WERI-Rb-1 (cell line): ENCODE data around the gene CD247.

ENCODE experiments used
- DNase-seq: peaks from one replicate; pipeline ENCODE4 v3.0.0-alpha.2; 2020
- H3K27ac ChIP-seq: fragments of 250-450 bp; sonication (Bioruptor Pico); 2 replicates; pipeline ENCODE4 v1.5.1; 2020; ENCODE audit warnings: mild to moderate bottlenecking, moderate library complexity
- H3K27me3 ChIP-seq: fragments of 250-450 bp; sonication (Bioruptor Pico); 2 replicates; pipeline ENCODE4 v1.5.1; 2021; ENCODE audit warnings: mild to moderate bottlenecking, low read depth, moderate library complexity; ENCODE audit not compliant: insufficient read depth, severe bottlenecking
- H3K36me3 ChIP-seq: fragments of 250-450 bp; sonication (Bioruptor Pico); 2 replicates; pipeline ENCODE4 v1.5.1; 2020; ENCODE audit warnings: mild to moderate bottlenecking, moderate library complexity
- H3K4me3 ChIP-seq: 2 replicates; pipeline ENCODE4 v1.5.1; 2011; ENCODE audit warnings: low read depth, mild to moderate bottlenecking, control low read depth, low read length
- H3K9me3 ChIP-seq: fragments of 250-450 bp; sonication (Bioruptor Pico); 2 replicates; pipeline ENCODE4 v1.5.1; 2021; ENCODE audit warnings: mild to moderate bottlenecking, moderate library complexity; ENCODE audit not compliant: severe bottlenecking
- CTCF ChIP-seq: IDR thresholded peaks from 2 replicates; pipeline ENCODE4 v1.5.1; 2011; ENCODE audit warnings: low read depth, mild to moderate bottlenecking, control low read depth, inconsistent platforms, low read length

CD247 gene

DNA sequence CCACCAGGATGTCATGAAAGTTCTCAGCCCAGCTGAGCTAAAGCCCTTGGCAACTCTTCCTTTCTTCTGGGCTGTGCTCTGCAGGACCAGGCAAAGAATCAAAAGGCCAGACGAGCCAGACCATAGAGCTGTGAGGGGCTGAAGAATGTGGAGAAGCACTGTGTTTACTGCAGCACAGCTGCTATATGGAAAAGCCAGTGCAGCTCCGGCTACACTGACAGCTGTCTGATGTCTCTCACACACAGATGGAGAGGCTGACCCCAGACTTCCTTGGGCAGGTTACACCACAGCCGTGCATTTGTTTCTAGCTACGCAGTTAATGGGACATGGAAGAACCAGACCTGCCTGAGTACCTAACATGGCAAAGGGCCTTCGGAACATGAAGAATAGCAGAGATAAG is 40.3 kb downstream of the CD247 start:
- DNase-seq: no peak
- Histone ChIP-seq H3K9me3 (no peaks in the 10 kb centered on the region), H3K27ac (no peak overlapping the region), H3K4me3 (no peak overlapping the region), H3K27me3 (no peaks in the 10 kb centered on the region), H3K36me3 (no peaks in the 10 kb centered on the region)
- no peak for TF ChIP-seq CTCF

GRCh38 chr1:167476061-167476460 is 42.3 kb downstream of the CD247 start:
- Histone ChIP-seq H3K36me3 (no peaks in the 10 kb centered on the region), H3K27me3 (no peaks in the 10 kb centered on the region), H3K9me3 (no peaks in the 10 kb centered on the region), H3K4me3 (no peak overlapping the region), H3K27ac (no peak overlapping the region)
- no peak for DNase-seq
- no peak for TF ChIP-seq CTCF

GRCh38 chr1:167474191-167474641 is 44.1 kb downstream of the CD247 start:
- no peaks in the 10 kb centered on the region for H3K9me3 ChIP-seq
- no peak overlapping the region for H3K4me3 ChIP-seq
- TF ChIP-seq CTCF: no peak
- no peak overlapping the region for H3K27ac ChIP-seq
- DNase-seq: peak; percentile 24
- H3K27me3 ChIP-seq: no peaks in the 10 kb centered on the region
- no peaks in the 10 kb centered on the region for H3K36me3 ChIP-seq

DNA sequence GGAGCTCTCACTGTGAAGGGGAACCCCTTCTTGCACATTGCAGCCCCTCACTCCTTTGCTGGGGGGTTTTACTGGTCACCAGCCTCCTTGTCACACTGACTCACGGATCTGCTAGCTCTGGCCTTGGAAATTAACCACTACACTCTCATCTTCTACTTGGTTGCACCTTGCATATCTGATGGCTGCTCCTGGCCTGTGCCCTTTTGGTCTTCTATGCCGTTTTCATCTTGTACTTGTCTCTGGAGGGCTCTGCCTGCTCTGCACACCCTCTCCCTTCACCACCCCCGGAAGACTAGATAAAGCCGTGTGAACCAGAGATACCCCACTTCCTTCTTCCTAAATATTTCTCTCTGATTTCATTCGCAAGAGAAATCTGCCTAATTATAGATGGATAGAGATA is 44.6 kb downstream of the CD247 start:
- no peak for TF ChIP-seq CTCF
- no peak overlapping the region for H3K4me3 ChIP-seq
- DNase-seq: no peak

GRCh38 chr1:167472752-167473521 is 45.4 kb downstream of the CD247 start:
- Histone ChIP-seq H3K27ac (no peak overlapping the region), H3K27me3 (no peaks in the 10 kb centered on the region), H3K36me3 (no peaks in the 10 kb centered on the region), H3K9me3 (no peaks in the 10 kb centered on the region), H3K4me3 (no peak overlapping the region)
- no peak for TF ChIP-seq CTCF
- no peak for DNase-seq

More for the DNA sequence above, 44.6 kb downstream of the CD247 start:
- no peak overlapping the region for H3K27ac ChIP-seq
- no peaks in the 10 kb centered on the region for H3K9me3 ChIP-seq
- no peaks in the 10 kb centered on the region for H3K27me3 ChIP-seq
- no peaks in the 10 kb centered on the region for H3K36me3 ChIP-seq

DNA sequence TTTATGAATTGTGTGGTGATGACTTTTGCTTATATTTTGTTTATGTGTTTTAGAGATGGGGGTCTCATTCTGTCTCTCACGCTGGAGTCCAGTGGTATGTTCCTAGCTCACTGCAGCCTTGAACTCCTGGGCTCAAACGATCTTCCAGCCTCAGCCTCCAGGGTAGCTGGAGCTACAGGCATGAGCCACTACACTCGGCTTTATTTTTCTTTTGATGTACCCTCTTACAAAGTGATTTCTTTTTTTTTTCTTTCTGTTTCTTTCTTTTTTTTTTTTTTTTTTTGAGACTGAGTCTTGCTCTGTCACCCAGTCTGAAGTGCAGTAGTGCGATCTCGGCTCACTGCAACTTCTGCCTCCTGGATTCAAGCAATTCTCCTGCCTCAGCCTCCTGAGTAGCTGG is 46.8 kb downstream of the CD247 start:
- Histone ChIP-seq H3K4me3 (no peak overlapping the region), H3K27me3 (no peaks in the 10 kb centered on the region), H3K27ac (no peak overlapping the region), H3K9me3 (no peaks in the 10 kb centered on the region), H3K36me3 (no peaks in the 10 kb centered on the region)
- no peak for TF ChIP-seq CTCF
- DNase-seq: no peak
